HepG2 (cell line): ENCODE data around the gene OGA. TPM values are rescaled to one million over a fixed set of nuclear protein-coding genes. Genes with fewer than 3 reads are reported as not detected.

Experiments
- ATAC-seq: fragments of 200-7000 bp; cut with Tn5 transposase; 3 replicates; pipeline ENCODE4 v1.9.1; 2020; ENCODE audit warnings: mild to moderate bottlenecking, moderate library complexity
- BruUV-seq: library from RNA; stranded (reverse); fragments of 400-500 nt; replicated peaks from 2 replicates; lab custom pipeline; 2021; lab: Mats Ljungman, UMichigan
- CTCF ChIA-PET: fragments of 300-600 bp; formaldehyde crosslinking; extraction: SDS; loops from one replicate; lab custom pipeline; 2021; ENCODE audit warnings: low total read pairs, inconsistent platforms, low intra/inter-chr PET ratio; lab: Yijun Ruan, JAX
- POLR2A ChIA-PET: fragments of 350-600 bp; sonication (Branson Sonifier 250); formaldehyde crosslinking; loops from one replicate; lab custom pipeline; 2020; ENCODE audit warnings: antibody characterized with exemption, inconsistent platforms; lab: Yijun Ruan, JAX
- DNase-seq: peaks from one replicate; pipeline ENCODE4 v3.0.0-alpha.2; 2015; ENCODE audit warnings: low spot score
- FAIRE-seq: peaks from 3 replicates; lab custom pipeline; 2011; peaks lifted over from hg19 to GRCh38; lab: Jason Lieb, UNC
- H2AFZ ChIP-seq: one replicate; pipeline ENCODE4 v1.6.1; 2011; ENCODE audit warnings: low read length, inconsistent platforms
- H3K27ac ChIP-seq: fragments of 300-600 bp; 3 replicates; pipeline ENCODE4 v1.8.0; 2011; ENCODE audit warnings: mixed run types, mild to moderate bottlenecking, mixed read lengths, low read length, inconsistent platforms; ENCODE audit not compliant: insufficient read depth; ENCODE audit errors: extremely low read length
- H3K27me3 ChIP-seq, 2 experiments: fragments of 200-600 bp in 1 of 2; 2 replicates in 1 of 2; 3 replicates in 1 of 2; pipeline versions ENCODE4 v1.6.0 to v1.8.0; 2011; ENCODE audit warnings: low read length in 2 of 2, mild to moderate bottlenecking in 2 of 2, moderate library complexity in 2 of 2, inconsistent platforms in 1 of 2; ENCODE audit not compliant: insufficient read depth in 2 of 2, control insufficient read depth in 1 of 2
- H3K36me3 ChIP-seq, 2 experiments: fragments of 200-600 bp in 1 of 2; replicated peaks in 1 of 2; 2 replicates in 1 of 2; 3 replicates in 1 of 2; pipeline versions ENCODE4 v1.5.1 to v1.8.0; 2011; ENCODE audit warnings: low read length in 2 of 2, inconsistent platforms in 1 of 2; ENCODE audit not compliant: insufficient read depth in 2 of 2, control insufficient read depth in 1 of 2
- H3K4me1 ChIP-seq: 2 replicates; pipeline ENCODE4 v1.5.1; 2012; ENCODE audit warnings: low read length, inconsistent platforms; ENCODE audit not compliant: insufficient read depth
- H3K4me2 ChIP-seq: 2 replicates; pipeline ENCODE4 v1.6.0; 2011; ENCODE audit warnings: low read depth, low read length, inconsistent platforms
- H3K4me3 ChIP-seq, 3 experiments: fragments of 200-600 bp in 1 of 3; sonication (generic), shearing (Covaris generic) in 1 of 3; replicated peaks in 1 of 3; 2 replicates each; pipeline ENCODE4 v1.5.1; 2011 to 2016; ENCODE audit warnings: low read length in 3 of 3, inconsistent platforms in 2 of 3, low read depth in 2 of 3, mild to moderate bottlenecking in 2 of 3, control low read depth in 1 of 3, mixed read lengths in 1 of 3; ENCODE audit not compliant: insufficient read depth in 1 of 3
- H3K79me2 ChIP-seq: one replicate; pipeline ENCODE4 v1.6.1; 2011; ENCODE audit warnings: low read length, inconsistent platforms; ENCODE audit not compliant: insufficient read depth
- H3K9ac ChIP-seq: 2 replicates; pipeline ENCODE4 v1.6.0; 2011; ENCODE audit warnings: mild to moderate bottlenecking, low read depth, low read length, inconsistent platforms; ENCODE audit not compliant: insufficient read depth
- H3K9me3 ChIP-seq: 2 replicates; pipeline ENCODE4 v1.5.1; 2012; ENCODE audit warnings: mild to moderate bottlenecking, low read length
- H4K20me1 ChIP-seq: 2 replicates; pipeline ENCODE4 v1.6.0; 2011; ENCODE audit warnings: inconsistent platforms, mild to moderate bottlenecking, low read length, moderate library complexity; ENCODE audit not compliant: insufficient read depth
- BHLHE40 ChIP-seq: IDR thresholded peaks from 2 replicates; pipeline ENCODE4 v1.6.1; 2011; ENCODE audit warnings: low read length, improper control_type of control experiment
- MTF1 ChIP-seq: sonication (generic); formaldehyde crosslinking; IDR thresholded peaks from 2 replicates; pipeline ENCODE4 v1.5.0; 2020; ENCODE audit warnings: missing genetic modification reagents
- SP2 ChIP-seq: sonication (generic); formaldehyde crosslinking; IDR thresholded peaks from 2 replicates; pipeline ENCODE4 v1.5.1; 2020; ENCODE audit warnings: mild to moderate bottlenecking, missing genetic modification reagents
- TBP ChIP-seq: sonication (generic); formaldehyde crosslinking; IDR thresholded peaks from 2 replicates; pipeline ENCODE4 v1.5.0; 2020; ENCODE audit warnings: missing genetic modification reagents
- TRAFD1 ChIP-seq: sonication (generic); formaldehyde crosslinking; IDR thresholded peaks from 2 replicates; pipeline ENCODE4 v1.5.1; 2020; ENCODE audit warnings: missing genetic modification reagents, mild to moderate bottlenecking, borderline replicate concordance
- ZGPAT ChIP-seq: IDR thresholded peaks from 2 replicates; pipeline ENCODE4 v1.6.1; 2016; ENCODE audit warnings: mild to moderate bottlenecking
- ZNF225 ChIP-seq: sonication (generic); formaldehyde crosslinking; IDR thresholded peaks from 2 replicates; pipeline ENCODE4 v1.4.0; 2020; ENCODE audit warnings: mild to moderate bottlenecking, missing genetic modification reagents
- ZNF629 ChIP-seq: sonication (generic); formaldehyde crosslinking; conservative IDR thresholded peaks from 2 replicates; pipeline ENCODE4 v1.5.0; 2020; ENCODE audit warnings: missing genetic modification reagents
- ZNF687 ChIP-seq: sonication (generic); formaldehyde crosslinking; IDR thresholded peaks from 2 replicates; pipeline ENCODE4 v1.5.1; 2020; ENCODE audit warnings: mild to moderate bottlenecking, missing genetic modification reagents, moderate library complexity
- WGBS: methylation state at CpG from one replicate; pipeline ENCODE4 v1.1.6; 2017; ENCODE audit warnings: low lambda C conversion rate; 5-methylcytosine and 5-hydroxymethylcytosine counted together
- in situ Hi-C: cut with HindIII; loops from 2 replicates; pipeline ENCODE4 v1.10.0; 2017; ENCODE audit warnings: low pct_unique_long_range_greater_than_20kb; ENCODE audit not compliant: extremely low pct_ligation_motif_present
- intact Hi-C: fragments of 100-400 bp; cut with micrococcal nuclease; formaldehyde crosslinking; loops from one replicate; pipeline ENCODE4 v1.10.0; 2022; ENCODE audit not compliant: unreplicated experiment
- polyA plus RNA-seq, 8 experiments: library from polyadenylated mRNA; depleted of rRNA in 3 of 8; stranded (reverse) in 7 of 8; unstranded in 1 of 8; fragments of >200 nt; fragmentation: Illumina TruSeq in 4 of 8; extraction: Trizol in 4 of 8; gene quantifications; 2 replicates each; pipeline versions ENCODE4 v1.2.1 to v1.2.3, GENCODE V29; 2011 to 2016; ENCODE audit warnings: low read depth in 4 of 8, missing spikeins in 1 of 8, mixed read lengths in 1 of 8; ENCODE audit not compliant: insufficient read depth in 1 of 8
- total RNA-seq, 5 experiments: library from RNA; depleted of rRNA; stranded (reverse); fragments of >200 nt; fragmentation: Illumina TruSeq; extraction: Trizol; gene quantifications; 2 replicates each; pipeline ENCODE4 v1.2.3, GENCODE V29; 2016; ENCODE audit warnings: low read depth in 1 of 5
- TF ChIP-seq, protein P1 (sequence below): IDR thresholded peaks from 2 replicates; pipeline ENCODE4 v1.6.1; 2016

OGA gene
- total and polyA plus RNA-seq, 2 of the 13 experiments (the other 11 are each of a cell fraction or from before 2014, with no cell fraction given) = 33.2 to 39.8 TPM

DNA sequence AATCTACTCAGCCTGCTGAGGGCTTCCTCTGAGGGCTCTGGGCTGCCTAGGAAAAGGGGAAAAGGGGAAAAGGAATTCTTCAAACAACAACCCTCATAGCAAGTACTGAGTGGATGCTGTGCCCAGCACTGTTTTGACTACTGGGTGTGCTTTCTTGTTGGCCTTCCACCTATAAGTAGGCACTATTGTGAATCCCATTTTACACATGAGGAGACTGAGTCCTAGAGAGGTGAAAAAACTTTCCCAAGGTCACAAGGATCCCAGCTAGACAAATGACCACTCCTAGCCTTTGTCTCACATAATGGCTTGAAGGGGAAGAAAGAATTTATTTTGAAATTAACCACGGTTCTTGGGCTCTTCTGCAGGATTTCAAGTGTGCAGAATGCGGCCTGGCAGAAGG lies 59.4 kb downstream of the OGA start:
- Histone ChIP-seq H4K20me1 (no peaks in the 10 kb centered on the region), H3K9ac (no peak overlapping the region), H3K4me2 (no peak overlapping the region), H3K27me3 (peaks cover 14 to 58% of the 10 kb centered on the region in 2 experiments; a peak in 4 of 5 replicates), H3K4me1 (no peaks in the 10 kb centered on the region), H3K27ac (no peak overlapping the region), H3K79me2 (no peaks in the 10 kb centered on the region), H2AFZ (no peak overlapping the region), H3K9me3 (no peaks in the 10 kb centered on the region), H3K4me3 (no peak overlapping the region), H3K36me3 (no peaks in the 10 kb centered on the region)
- ChIA-PET POLR2A (no interaction called here), CTCF (no interaction called here)
- FAIRE-seq (no peak), ATAC-seq (no peak), DNase-seq (no peak)
- peak; percentile 36 for TF ChIP-seq ZNF629 (CRISPR knock-in tag)
- TF ChIP-seq MTF1 (CRISPR knock-in tag) = no peak
- in situ Hi-C loops (no loop called here), intact Hi-C loops (no loop called here)
- no TSS peak for BruUV-seq
- WGBS = 15% methylated on average over 2 of the region's 2 CpGs

DNA sequence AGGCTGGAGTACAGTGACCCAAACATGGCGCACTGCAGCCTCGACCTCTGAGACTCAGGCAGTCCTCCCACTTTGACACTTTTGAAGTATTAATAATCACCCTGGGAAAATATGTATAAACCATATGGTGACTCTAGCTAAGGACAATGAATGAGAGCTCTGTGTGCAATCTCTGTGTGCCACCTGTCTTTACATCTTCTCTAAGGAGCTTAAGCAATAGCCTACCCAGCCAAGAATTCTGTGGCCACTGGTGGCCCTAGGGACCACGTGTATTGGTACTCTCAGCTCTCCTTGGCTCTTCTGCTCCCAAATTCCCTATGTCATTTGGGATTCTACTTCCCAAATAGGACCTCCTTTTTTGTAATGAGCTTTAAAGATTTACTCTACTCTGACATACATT lies 66.0 kb downstream of the OGA start:
- in situ Hi-C loops = no loop called here
- CTCF ChIA-PET = no interaction called here
- no peaks in the 10 kb centered on the region for H3K9me3 ChIP-seq
- TF ChIP-seq TRAFD1 (CRISPR knock-in tag) (no peak), TBP (CRISPR knock-in tag) (no peak), BHLHE40 (no peak), ZNF225 (no peak), SP2 (no peak), ZGPAT (CRISPR knock-in tag) (no peak), ZNF687 (CRISPR knock-in tag) (no peak)
- TF ChIP-seq, protein P1, sequence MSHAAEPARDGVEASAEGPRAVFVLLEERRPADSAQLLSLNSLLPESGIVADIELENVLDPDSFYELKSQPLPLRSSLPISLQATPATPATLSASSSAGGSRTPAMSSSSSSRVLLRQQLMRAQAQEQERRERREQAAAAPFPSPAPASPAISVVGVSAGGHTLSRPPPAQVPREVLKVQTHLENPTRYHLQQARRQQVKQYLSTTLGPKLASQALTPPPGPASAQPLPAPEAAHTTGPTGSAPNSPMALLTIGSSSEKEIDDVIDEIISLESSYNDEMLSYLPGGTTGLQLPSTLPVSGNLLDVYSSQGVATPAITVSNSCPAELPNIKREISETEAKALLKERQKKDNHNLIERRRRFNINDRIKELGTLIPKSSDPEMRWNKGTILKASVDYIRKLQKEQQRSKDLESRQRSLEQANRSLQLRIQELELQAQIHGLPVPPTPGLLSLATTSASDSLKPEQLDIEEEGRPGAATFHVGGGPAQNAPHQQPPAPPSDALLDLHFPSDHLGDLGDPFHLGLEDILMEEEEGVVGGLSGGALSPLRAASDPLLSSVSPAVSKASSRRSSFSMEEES (CRISPR knock-in tag) = no peak

More for the DNA sequence above, 66.0 kb downstream of the OGA start:
- Histone ChIP-seq H3K4me2 (no peak overlapping the region), H3K27me3 (peaks cover 0 to 3% of the 10 kb centered on the region in 2 experiments; a peak in 1 of 5 replicates), H3K4me1 (peaks cover 22% of the 10 kb centered on the region), H2AFZ (no peak overlapping the region), H3K27ac (no peak overlapping the region), H4K20me1 (no peaks in the 10 kb centered on the region), H3K9ac (no peak overlapping the region), H3K79me2 (no peaks in the 10 kb centered on the region), H3K36me3 (no peaks in the 10 kb centered on the region), H3K4me3 (no peak overlapping the region)
- no peak for DNase-seq
- FAIRE-seq = no peak
- POLR2A ChIA-PET = no interaction called here
- no TSS peak for BruUV-seq
- 43% methylated on average over 3 of the region's 3 CpGs for WGBS
- ATAC-seq = no peak
- intact Hi-C loops = no loop called here
